HEK293T (cell line): ENCODE results near the gene DROSHA.
"Not testable (repeated sequence)": the region's sequence is repeated elsewhere in the genome, so short reads cannot be mapped to it uniquely, and the experiment has no call there.

Experiments used
- CTCF ChIA-PET: fragments of 350-600 bp; formaldehyde crosslinking; extraction: SDS; loops from one replicate; lab custom pipeline; 2021; ENCODE audit warnings: antibody characterized with exemption, inconsistent platforms; lab: Yijun Ruan, JAX
- POLR2A ChIA-PET: fragments of 350-600 bp; formaldehyde crosslinking; extraction: SDS; loops from one replicate; lab custom pipeline; 2020; ENCODE audit warnings: antibody characterized with exemption, inconsistent platforms; lab: Yijun Ruan, JAX
- DNase-seq: peaks from one replicate; pipeline ENCODE4 v3.0.0; 2012; ENCODE audit warnings: mixed read lengths; ENCODE audit errors: extremely low spot score
- ARNT ChIP-seq: fragments of 450-650 bp; IDR thresholded peaks from 2 replicates; pipeline ENCODE4 v1.6.1; 2017; ENCODE audit warnings: mild to moderate bottlenecking
- BHLHE40 ChIP-seq: fragments of 450-650 bp; IDR thresholded peaks from 2 replicates; pipeline ENCODE4 v1.6.1; 2016; ENCODE audit warnings: mild to moderate bottlenecking, moderate library complexity, borderline replicate concordance
- CTBP1 ChIP-seq: fragments of 450-650 bp; IDR thresholded peaks from 2 replicates; pipeline ENCODE4 v1.6.1; 2016; ENCODE audit warnings: borderline replicate concordance
- ELF4 ChIP-seq: fragments of 450-650 bp; IDR thresholded peaks from 2 replicates; pipeline ENCODE4 v1.6.1; 2017; ENCODE audit warnings: antibody characterized with exemption
- FOXA1 ChIP-seq: fragments of 450-650 bp; IDR thresholded peaks from 2 replicates; pipeline ENCODE4 v1.6.1; 2016; ENCODE audit warnings: mild to moderate bottlenecking
- FOXK2 ChIP-seq: fragments of 450-650 bp; IDR thresholded peaks from 2 replicates; pipeline ENCODE4 v1.6.1; 2016; ENCODE audit warnings: mild to moderate bottlenecking
- FOXM1 ChIP-seq: fragments of 450-650 bp; IDR thresholded peaks from 2 replicates; pipeline ENCODE4 v1.6.1; 2017; ENCODE audit warnings: mild to moderate bottlenecking, borderline replicate concordance
- HDGF ChIP-seq: fragments of 450-650 bp; IDR thresholded peaks from 2 replicates; pipeline ENCODE4 v1.6.1; 2017; ENCODE audit warnings: antibody characterized with exemption, borderline replicate concordance
- L3MBTL2 ChIP-seq: fragments of 450-650 bp; conservative IDR thresholded peaks from 2 replicates; pipeline ENCODE4 v1.6.1; 2016; ENCODE audit warnings: mild to moderate bottlenecking
- LEF1 ChIP-seq: fragments of 450-650 bp; IDR thresholded peaks from 2 replicates; pipeline ENCODE4 v1.6.1; 2017; ENCODE audit warnings: mild to moderate bottlenecking, borderline replicate concordance
- NFRKB ChIP-seq: fragments of 450-650 bp; IDR thresholded peaks from 2 replicates; pipeline ENCODE4 v1.6.1; 2016; ENCODE audit warnings: mild to moderate bottlenecking, moderate library complexity
- SP1 ChIP-seq: fragments of 450-650 bp; IDR thresholded peaks from 2 replicates; pipeline ENCODE4 v1.6.1; 2017
- SUZ12 ChIP-seq: fragments of 450-650 bp; IDR thresholded peaks from 2 replicates; pipeline ENCODE4 v1.6.1; 2016; ENCODE audit warnings: mild to moderate bottlenecking
- TARDBP ChIP-seq: fragments of 450-650 bp; IDR thresholded peaks from 2 replicates; pipeline ENCODE4 v1.6.1; 2016
- ZNF384 ChIP-seq: fragments of 450-650 bp; IDR thresholded peaks from 2 replicates; pipeline ENCODE4 v1.6.1; 2016
- TF ChIP-seq, protein P1 (sequence below): fragments of 450-650 bp; IDR thresholded peaks from 2 replicates; pipeline ENCODE4 v1.6.1; 2016

The DROSHA gene

GRCh38 chr5:31573494-31574142, 41.7 kb upstream of the DROSHA start:
- CTCF ChIA-PET = no interaction called here
- no peak for TF ChIP-seq CTBP1
- TF ChIP-seq, protein P1, sequence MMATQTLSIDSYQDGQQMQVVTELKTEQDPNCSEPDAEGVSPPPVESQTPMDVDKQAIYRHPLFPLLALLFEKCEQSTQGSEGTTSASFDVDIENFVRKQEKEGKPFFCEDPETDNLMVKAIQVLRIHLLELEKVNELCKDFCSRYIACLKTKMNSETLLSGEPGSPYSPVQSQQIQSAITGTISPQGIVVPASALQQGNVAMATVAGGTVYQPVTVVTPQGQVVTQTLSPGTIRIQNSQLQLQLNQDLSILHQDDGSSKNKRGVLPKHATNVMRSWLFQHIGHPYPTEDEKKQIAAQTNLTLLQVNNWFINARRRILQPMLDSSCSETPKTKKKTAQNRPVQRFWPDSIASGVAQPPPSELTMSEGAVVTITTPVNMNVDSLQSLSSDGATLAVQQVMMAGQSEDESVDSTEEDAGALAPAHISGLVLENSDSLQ = no peak
- no peak for TF ChIP-seq TARDBP
- TF ChIP-seq NFRKB = no peak
- no peak for TF ChIP-seq FOXA1
- no peak for DNase-seq
- POLR2A ChIA-PET = interaction anchor here (1.0 kb wide), 1 partner anchor 65 kb away, joined by 3 read pairs; no protein-coding TSS in a partner anchor

GRCh38 chr5:31569068-31569467, 37.2 kb upstream of the DROSHA start:
- no peak for DNase-seq
- CTCF ChIA-PET = no interaction called here
- TF ChIP-seq ELF4 = no peak
- no peak for TF ChIP-seq NFRKB
- no peak for TF ChIP-seq ARNT
- TF ChIP-seq BHLHE40 = no peak
- no peak for TF ChIP-seq LEF1
- TF ChIP-seq ZNF384 = no peak
- no peak for TF ChIP-seq CTBP1
- TF ChIP-seq L3MBTL2 = no peak
- no peak for TF ChIP-seq SUZ12
- TF ChIP-seq SP1 = no peak
- TF ChIP-seq HDGF = no peak
- no peak for TF ChIP-seq TARDBP
- TF ChIP-seq, protein P1 = no peak
- TF ChIP-seq FOXM1 = no peak
- no peak for TF ChIP-seq FOXA1
- no peak for TF ChIP-seq FOXK2
- POLR2A ChIA-PET = no interaction called here

- CTCF ChIA-PET = no interaction called here
Measured at GRCh38 chr5:31568302-31568835, 36.5 kb upstream of the DROSHA start.

DNA sequence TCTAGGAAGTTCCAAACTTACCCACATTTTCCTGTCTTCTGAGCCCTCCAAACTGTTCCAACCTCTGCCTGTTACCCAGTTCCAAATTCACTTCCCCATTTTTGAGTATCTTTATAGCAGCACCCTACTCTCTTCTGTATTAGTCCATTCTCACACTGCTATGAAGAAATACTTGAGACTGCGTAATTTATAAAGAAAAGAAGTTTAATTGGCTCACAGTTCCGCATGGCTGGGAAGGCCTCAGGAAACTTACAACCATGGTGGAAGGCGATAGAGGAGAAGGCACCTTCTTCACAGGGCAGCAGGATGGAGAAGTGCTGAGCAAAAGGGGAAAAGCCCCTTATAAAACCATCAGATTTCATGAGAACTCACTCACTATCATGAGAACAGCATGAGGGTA, 34.5 kb upstream of the DROSHA start:
- POLR2A ChIA-PET, DNase-seq, CTCF ChIA-PET: not testable (repeated sequence)

More at GRCh38 chr5:31568302-31568835, 36.5 kb upstream of the DROSHA start:
- TF ChIP-seq, protein P1 = no peak
- TF ChIP-seq SP1 (no peak), HDGF (no peak), CTBP1 (no peak), FOXA1 (no peak), SUZ12 (no peak), FOXM1 (no peak), FOXK2 (no peak), BHLHE40 (no peak), LEF1 (no peak), ELF4 (no peak), ARNT (no peak), TARDBP (no peak)
- POLR2A ChIA-PET = no interaction called here
- DNase-seq = no peak

GRCh38 chr5:31563216-31563615, 31.3 kb upstream of the DROSHA start:
- ChIA-PET CTCF (no interaction called here), POLR2A (no interaction called here)
- no peak for TF ChIP-seq L3MBTL2
- TF ChIP-seq ARNT = no peak
- TF ChIP-seq, protein P1 = no peak
- no peak for TF ChIP-seq BHLHE40
- TF ChIP-seq NFRKB = no peak
- TF ChIP-seq SUZ12 = no peak
- TF ChIP-seq ZNF384 = no peak
- no peak for DNase-seq

GRCh38 chr5:31561946-31562345, 30.1 kb upstream of the DROSHA start:
- ChIA-PET CTCF (no interaction called here), POLR2A (no interaction called here)
- DNase-seq = no peak
- TF ChIP-seq ELF4 (no peak), FOXM1 (no peak), NFRKB (no peak), ARNT (no peak)
